GM12878 (cell line): Measurements from ENCODE around the gene NAV2. TPM values are rescaled to one million over a fixed set of nuclear protein-coding genes. Genes with fewer than 3 reads are reported as not detected.

Experiments
- ATAC-seq: fragments of 200-7000 bp; cut with Tn5 transposase; 3 replicates; pipeline ENCODE4 v1.9.1; 2020; ENCODE audit warnings: mild to moderate bottlenecking, moderate library complexity
- BruUV-seq: library from RNA; stranded (reverse); fragments of 400-500 nt; replicated peaks from 2 replicates; lab custom pipeline; 2021; lab: Mats Ljungman, UMichigan
- CTCF ChIA-PET: fragments of 300-600 bp; sonication (Branson Sonifier 250); formaldehyde crosslinking; extraction: SDS; loops from one replicate; lab custom pipeline; 2021; ENCODE audit warnings: inconsistent platforms; lab: Yijun Ruan, JAX
- POLR2A ChIA-PET: fragments of 350-600 bp; formaldehyde crosslinking; extraction: SDS; loops from one replicate; lab custom pipeline; 2021; ENCODE audit warnings: inconsistent platforms; lab: Charles Lee
- RAD21 ChIA-PET: fragments of 300-600 bp; sonication (Branson Sonifier 250); formaldehyde crosslinking; loops from one replicate; lab custom pipeline; 2023; ENCODE audit warnings: antibody characterized with exemption; ENCODE audit not compliant: unreplicated experiment; lab: Charles Lee
- SMC1A ChIA-PET: fragments of 300-600 bp; sonication (Branson Sonifier 250); formaldehyde crosslinking; loops from one replicate; lab custom pipeline; 2023; ENCODE audit not compliant: unreplicated experiment, uncharacterized antibody; lab: Charles Lee
- DNase-seq: peaks from one replicate; pipeline ENCODE4 v3.0.0-alpha.2; 2011; ENCODE audit warnings: low read depth, low spot score
- FAIRE-seq: peaks from 3 replicates; lab custom pipeline; 2011; peaks lifted over from hg19 to GRCh38; lab: Jason Lieb, UNC
- H2AFZ ChIP-seq: 2 replicates; pipeline ENCODE4 v1.6.0; 2011; ENCODE audit warnings: low read depth, low read length, control low read depth; ENCODE audit not compliant: control insufficient read depth
- H3K27ac ChIP-seq: 2 replicates; pipeline ENCODE4 v1.5.1; 2011; ENCODE audit warnings: control low read depth; ENCODE audit not compliant: control insufficient read depth, insufficient read depth
- H3K27me3 ChIP-seq, 2 experiments: replicated peaks in 1 of 2; 2 replicates each; pipeline versions ENCODE4 v1.6.0 to v1.6.1; 2011; ENCODE audit warnings: low read length in 1 of 2; ENCODE audit not compliant: control insufficient read depth in 2 of 2, insufficient read depth in 2 of 2
- H3K36me3 ChIP-seq, 2 experiments: 2 replicates each; pipeline ENCODE4 v1.5.1; 2011; ENCODE audit warnings: low read length in 1 of 2; ENCODE audit not compliant: control insufficient read depth in 2 of 2, insufficient read depth in 2 of 2
- H3K4me1 ChIP-seq: 2 replicates; pipeline ENCODE4 v1.6.1; 2011; ENCODE audit warnings: mild to moderate bottlenecking, low read length, moderate library complexity, mixed read lengths; ENCODE audit not compliant: control insufficient read depth, insufficient read depth
- H3K4me2 ChIP-seq: 2 replicates; pipeline ENCODE4 v1.6.0; 2011; ENCODE audit warnings: control low read depth; ENCODE audit not compliant: control insufficient read depth, insufficient read depth
- H3K4me3 ChIP-seq: fragments of 200-600 bp; sonication (generic); 2 replicates; pipeline ENCODE4 v1.5.1; 2016
- H3K79me2 ChIP-seq: 2 replicates; pipeline ENCODE4 v1.6.0; 2011; ENCODE audit warnings: low read length; ENCODE audit not compliant: control insufficient read depth, insufficient read depth
- H3K9ac ChIP-seq: 2 replicates; pipeline ENCODE4 v1.8.0; 2011; ENCODE audit warnings: low read length, control low read depth, mixed read lengths; ENCODE audit not compliant: control insufficient read depth, insufficient read depth
- H3K9me3 ChIP-seq: replicated peaks from 3 replicates; pipeline ENCODE4 v1.5.1; 2011; ENCODE audit warnings: mild to moderate bottlenecking, low read length; ENCODE audit not compliant: control insufficient read depth, insufficient read depth
- H4K20me1 ChIP-seq: 2 replicates; pipeline ENCODE4 v1.6.0; 2011; ENCODE audit not compliant: control insufficient read depth, insufficient read depth
- CHD2 ChIP-seq: IDR thresholded peaks from 2 replicates; pipeline ENCODE4 v1.6.1; 2011; ENCODE audit warnings: low read depth, low read length, improper control_type of control experiment, borderline replicate concordance
- E2F4 ChIP-seq: IDR thresholded peaks from 2 replicates; pipeline ENCODE4 v1.6.1; 2012; ENCODE audit warnings: low read depth, low read length, improper control_type of control experiment
- NR2F1 ChIP-seq: fragments of 450-650 bp; conservative IDR thresholded peaks from 2 replicates; pipeline ENCODE4 v1.6.1; 2017; ENCODE audit warnings: mild to moderate bottlenecking
- SMC3 ChIP-seq: IDR thresholded peaks from 2 replicates; pipeline ENCODE4 v1.6.1; 2011; ENCODE audit warnings: low read length, improper control_type of control experiment, borderline replicate concordance
- TCF12 ChIP-seq: IDR thresholded peaks from 2 replicates; pipeline ENCODE4 v1.6.1; 2011; ENCODE audit warnings: low read depth, mild to moderate bottlenecking, low read length
- WGBS: methylation state at CpG from one replicate; pipeline ENCODE4 v1.1.6; 2016; ENCODE audit warnings: low lambda C conversion rate; ENCODE audit not compliant: insufficient replicate concordance, insufficient coverage; ENCODE audit errors: missing lambda C conversion rate; 5-methylcytosine and 5-hydroxymethylcytosine counted together
- in situ Hi-C: fragments of 300-500 bp; cut with MboI; formaldehyde crosslinking; loops from 9 replicates; pipeline ENCODE4 v1.14.3; 2018; ENCODE audit warnings: mixed read lengths
- intact Hi-C: fragments of 100-400 bp; cut with micrococcal nuclease; formaldehyde crosslinking; loops from one replicate; pipeline ENCODE4 v1.14.2; 2022; ENCODE audit not compliant: unreplicated experiment
- polyA plus RNA-seq, 11 experiments: library from polyadenylated mRNA; depleted of rRNA in 4 of 11; unstranded in 6 of 11; stranded (reverse) in 5 of 11; fragments of >200 nt; fragmentation: Nextera tagmentation in 4 of 11; fragmentation: Illumina TruSeq in 1 of 11; extraction: Ambion mirVana in 4 of 11; extraction: Trizol in 1 of 11; gene quantifications; 1 replicate in 1 of 11; 2 replicates in 10 of 11; pipeline versions ENCODE4 v1.2.1 to v1.2.3, GENCODE V29; 2011 to 2016; ENCODE audit warnings: inconsistent platforms in 2 of 11, missing spikeins in 2 of 11, low read depth in 1 of 11
- total RNA-seq, 4 experiments: library from RNA; depleted of rRNA in 3 of 4; stranded (reverse); fragments of >200 nt in 3 of 4; fragmentation: Illumina TruSeq in 1 of 4; extraction: Trizol in 1 of 4; gene quantifications; 2 replicates each; pipeline versions ENCODE4 v1.2.1 to v1.2.3, GENCODE V29; 2013 to 2021

NAV2 gene
- total and polyA plus RNA-seq, 10 of the 15 experiments (the other 5 are each of a cell fraction or from before 2014, with no cell fraction given): 0.35 to 6.1 (median 1.1) TPM

GRCh38 chr11:19806251-19806650, 93.6 kb downstream of the NAV2 start:
- intact Hi-C loops (no loop called here), in situ Hi-C loops (no loop called here)
- no peaks in the 10 kb centered on the region for H4K20me1 ChIP-seq
- no peak for FAIRE-seq
- RAD21 ChIA-PET: no interaction called here
- H3K9ac ChIP-seq: no peak overlapping the region
- H3K4me1 ChIP-seq: no peaks in the 10 kb centered on the region
- SMC1A ChIA-PET: interaction anchor here (1.5 to 2.9 kb wide), 2 partner anchors 15 to 28 kb away, joined by 3 to 11 read pairs; no protein-coding TSS in a partner anchor
- H3K79me2 ChIP-seq: no peaks in the 10 kb centered on the region
- no peaks in the 10 kb centered on the region for H3K36me3 ChIP-seq
- no peak overlapping the region for H3K4me3 ChIP-seq
- POLR2A ChIA-PET: no interaction called here
- TF ChIP-seq SMC3: no peak
- no peak for TF ChIP-seq CHD2
- TF ChIP-seq E2F4: no peak
- no peak for TF ChIP-seq TCF12
- no peak for TF ChIP-seq NR2F1
- no peaks in the 10 kb centered on the region for H3K9me3 ChIP-seq
- BruUV-seq: no TSS peak
- no peak overlapping the region for H2AFZ ChIP-seq
- H3K27me3 ChIP-seq: no peaks in the 10 kb centered on the region
- 17% methylated on average over 2 of the region's 2 CpGs for WGBS
- no peak overlapping the region for H3K27ac ChIP-seq
- no peak for DNase-seq
- no peak for ATAC-seq
- no peak overlapping the region for H3K4me2 ChIP-seq
- CTCF ChIA-PET: interaction anchor here (0.9 to 4.3 kb wide), 6 partner anchors 23 to 252 kb away, joined by 3 to 38 read pairs (median 4); no protein-coding TSS in a partner anchor
